Measurements from ENCODE around the gene PALLD. TPM values are rescaled to one million over a fixed set of nuclear protein-coding genes. Genes with fewer than 3 reads are reported as not detected.
A peak's percentile ranks its signal among the peaks of the same experiment; 100 is the strongest.

Gene PALLD
- total RNA-seq, 5 donors from 2014 or later (not counting 1 experiment from before 2014, with no cell fraction given): 0.56 to 1.9 (median 0.93) TPM

- peaks cover 8 to 14% (median 14%) of the 10 kb centered on the region in 3 donors for H3K4me1 Mint-ChIP-seq
- Histone ChIP-seq H3K27me3 (replicated peaks in 1 of 2; ENCODE audit: control insufficient read depth in 2 of 2, extremely low read depth in 1 of 2, insufficient read depth in 2 of 2, low read length in 1 of 2) (peaks cover 21 to 22% of the 10 kb centered on the region in 2 experiments), H3K36me3 (ENCODE audit: control insufficient read depth in 2 of 2, extremely low read depth in 1 of 2, insufficient read depth in 1 of 2, low read length in 1 of 2) (no peaks in the 10 kb centered on the region), H3K4me1 (ENCODE audit: control insufficient read depth in 1 of 2, extremely low read depth in 1 of 2, insufficient read depth in 2 of 2, low read length in 2 of 2) (peaks cover 6 to 7% of the 10 kb centered on the region in 2 experiments), H3K9me3 (no peaks in the 10 kb centered on the region), H3K4me3 (ENCODE audit: control insufficient read depth in 1 of 2, extremely low read depth in 1 of 2, low read length in 1 of 2) (peak overlapping the region in 1 of 2 donors; percentile 70), H3K27ac (ENCODE audit: low read length) (no peak overlapping the region)
- peaks cover 53 to 72% of the 10 kb centered on the region in 2 donors for H3K27me3 Mint-ChIP-seq
- DNase-seq (no peak), ATAC-seq (replicated peaks in 1 of 4) (peak in 1 of 4 experiments; percentile 35)
- H3K4me3 Mint-ChIP-seq: peak overlapping the region in 1 of 3 donors; percentile 42
- no peaks in the 10 kb centered on the region for H3K36me3 Mint-ChIP-seq
- ChIA-PET POLR2A (no interaction called here), CTCF (no interaction called here)
- WGBS (ENCODE audit: insufficient coverage): 3% methylated on average over 38 of the region's 55 CpGs
- no peak overlapping the region for H3K27ac Mint-ChIP-seq
- H3K9me3 Mint-ChIP-seq: no peaks in the 10 kb centered on the region
Measured at GRCh38 chr4:168631241-168632162, 134.7 kb downstream of the PALLD start.

- no peak overlapping the region for H3K27ac ChIP-seq (ENCODE audit: low read length)
- no peaks in the 10 kb centered on the region for H3K36me3 ChIP-seq (ENCODE audit: control insufficient read depth in 2 of 2, extremely low read depth in 1 of 2, insufficient read depth in 1 of 2, low read length in 1 of 2)
- peak overlapping the region in 1 of 3 donors; percentile 42 for H3K4me3 Mint-ChIP-seq
- WGBS (ENCODE audit: insufficient coverage): 0% methylated on average over 1 of the region's 6 CpGs
- no peak for ATAC-seq (replicated peaks in 1 of 4)
- H3K4me1 Mint-ChIP-seq: peaks cover 8 to 14% (median 14%) of the 10 kb centered on the region in 3 donors
- CTCF ChIA-PET: no interaction called here
- H3K9me3 Mint-ChIP-seq: no peaks in the 10 kb centered on the region
- H3K36me3 Mint-ChIP-seq: no peaks in the 10 kb centered on the region
- H3K9me3 ChIP-seq: no peaks in the 10 kb centered on the region
- no peak overlapping the region for H3K27ac Mint-ChIP-seq
- peak overlapping the region in 1 of 2 donors; percentile 70 for H3K4me3 ChIP-seq (ENCODE audit: control insufficient read depth in 1 of 2, extremely low read depth in 1 of 2, low read length in 1 of 2)
- H3K27me3 Mint-ChIP-seq: peaks cover 53 to 73% of the 10 kb centered on the region in 2 donors
- DNase-seq: no peak
- POLR2A ChIA-PET: no interaction called here
- peaks cover 6 to 7% of the 10 kb centered on the region in 2 experiments for H3K4me1 ChIP-seq (ENCODE audit: control insufficient read depth in 1 of 2, extremely low read depth in 1 of 2, insufficient read depth in 2 of 2, low read length in 2 of 2)
- peaks cover 21 to 22% of the 10 kb centered on the region in 2 experiments for H3K27me3 ChIP-seq (replicated peaks in 1 of 2; ENCODE audit: control insufficient read depth in 2 of 2, extremely low read depth in 1 of 2, insufficient read depth in 2 of 2, low read length in 1 of 2)
Measured at GRCh38 chr4:168632301-168632725, 135.5 kb downstream of the PALLD start.

GRCh38 chr4:168633064-168633463 is 136.2 kb downstream of the PALLD start:
- no peak overlapping the region for H3K4me3 ChIP-seq (ENCODE audit: control insufficient read depth in 1 of 2, extremely low read depth in 1 of 2, low read length in 1 of 2)
- H3K9me3 ChIP-seq: no peaks in the 10 kb centered on the region
- H3K27me3 ChIP-seq (replicated peaks in 1 of 2; ENCODE audit: control insufficient read depth in 2 of 2, extremely low read depth in 1 of 2, insufficient read depth in 2 of 2, low read length in 1 of 2): peaks cover 21 to 22% of the 10 kb centered on the region in 2 experiments
- Mint-ChIP-seq H3K4me1 (peaks cover 8 to 14% (median 14%) of the 10 kb centered on the region in 3 donors), H3K9me3 (no peaks in the 10 kb centered on the region), H3K27ac (no peak overlapping the region), H3K27me3 (peaks cover 53 to 73% of the 10 kb centered on the region in 2 donors), H3K36me3 (no peaks in the 10 kb centered on the region), H3K4me3 (no peak overlapping the region)
- ATAC-seq (replicated peaks in 1 of 4): no peak
- CTCF ChIA-PET: no interaction called here
- no peaks in the 10 kb centered on the region for H3K36me3 ChIP-seq (ENCODE audit: control insufficient read depth in 2 of 2, extremely low read depth in 1 of 2, insufficient read depth in 1 of 2, low read length in 1 of 2)
- H3K4me1 ChIP-seq (ENCODE audit: control insufficient read depth in 1 of 2, extremely low read depth in 1 of 2, insufficient read depth in 2 of 2, low read length in 2 of 2): peaks cover 6 to 7% of the 10 kb centered on the region in 2 experiments
- DNase-seq: no peak
- POLR2A ChIA-PET: no interaction called here
- 17% methylated on average over 1 of the region's 4 CpGs for WGBS (ENCODE audit: insufficient coverage)
- no peak overlapping the region for H3K27ac ChIP-seq (ENCODE audit: low read length)

- CTCF ChIA-PET: no interaction called here
- ATAC-seq (replicated peaks in 1 of 4) (no peak), DNase-seq (no peak)
- H3K4me1 Mint-ChIP-seq: peaks cover 8 to 14% (median 14%) of the 10 kb centered on the region in 3 donors
- Histone ChIP-seq H3K27ac (ENCODE audit: low read length) (no peak overlapping the region), H3K4me1 (ENCODE audit: control insufficient read depth in 1 of 2, extremely low read depth in 1 of 2, insufficient read depth in 2 of 2, low read length in 2 of 2) (peaks cover 6 to 7% of the 10 kb centered on the region in 2 experiments), H3K36me3 (ENCODE audit: control insufficient read depth in 2 of 2, extremely low read depth in 1 of 2, insufficient read depth in 1 of 2, low read length in 1 of 2) (no peaks in the 10 kb centered on the region), H3K9me3 (no peaks in the 10 kb centered on the region), H3K27me3 (replicated peaks in 1 of 2; ENCODE audit: control insufficient read depth in 2 of 2, extremely low read depth in 1 of 2, insufficient read depth in 2 of 2, low read length in 1 of 2) (peaks cover 21 to 22% of the 10 kb centered on the region in 2 experiments), H3K4me3 (ENCODE audit: control insufficient read depth in 1 of 2, extremely low read depth in 1 of 2, low read length in 1 of 2) (no peak overlapping the region)
- no peak overlapping the region for H3K27ac Mint-ChIP-seq
- peaks cover 50 to 69% of the 10 kb centered on the region in 2 donors for H3K27me3 Mint-ChIP-seq
- no peak overlapping the region for H3K4me3 Mint-ChIP-seq
- H3K9me3 Mint-ChIP-seq: no peaks in the 10 kb centered on the region
- no CpG with 5 or more reads among the region's 1 CpG for WGBS (ENCODE audit: insufficient coverage)
- no peaks in the 10 kb centered on the region for H3K36me3 Mint-ChIP-seq
- POLR2A ChIA-PET: no interaction called here
Measured at GRCh38 chr4:168633496-168633895, 136.6 kb downstream of the PALLD start.

GRCh38 chr4:168634276-168634802 is 137.5 kb downstream of the PALLD start:
- no peaks in the 10 kb centered on the region for H3K9me3 Mint-ChIP-seq
- WGBS (ENCODE audit: insufficient coverage): 0% methylated on average over 2 of the region's 11 CpGs
- peak in 4 of 35 experiments; percentile 2 for DNase-seq
- H3K4me1 ChIP-seq (ENCODE audit: control insufficient read depth in 1 of 2, extremely low read depth in 1 of 2, insufficient read depth in 2 of 2, low read length in 2 of 2): peaks cover 6 to 7% of the 10 kb centered on the region in 2 experiments
- no peak overlapping the region for H3K4me3 Mint-ChIP-seq
- H3K9me3 ChIP-seq: no peaks in the 10 kb centered on the region
- no peak overlapping the region for H3K27ac ChIP-seq (ENCODE audit: low read length)
- peaks cover 49 to 62% of the 10 kb centered on the region in 2 donors for H3K27me3 Mint-ChIP-seq
- no peak for ATAC-seq (replicated peaks in 1 of 4)
- H3K4me1 Mint-ChIP-seq: peaks cover 8 to 14% (median 14%) of the 10 kb centered on the region in 3 donors
- POLR2A ChIA-PET: no interaction called here
- no peak overlapping the region for H3K27ac Mint-ChIP-seq
- CTCF ChIA-PET: interaction anchor here in 1 of 2 donors (0.5 kb wide), 1 partner anchor 1262 kb away, joined by 4 read pairs; no protein-coding TSS in a partner anchor
- no peaks in the 10 kb centered on the region for H3K36me3 Mint-ChIP-seq
- peaks cover 17 to 22% of the 10 kb centered on the region in 2 experiments for H3K27me3 ChIP-seq (replicated peaks in 1 of 2; ENCODE audit: control insufficient read depth in 2 of 2, extremely low read depth in 1 of 2, insufficient read depth in 2 of 2, low read length in 1 of 2)
- H3K4me3 ChIP-seq (ENCODE audit: control insufficient read depth in 1 of 2, extremely low read depth in 1 of 2, low read length in 1 of 2): peak overlapping the region in 1 of 2 donors; percentile 5
- no peaks in the 10 kb centered on the region for H3K36me3 ChIP-seq (ENCODE audit: control insufficient read depth in 2 of 2, extremely low read depth in 1 of 2, insufficient read depth in 1 of 2, low read length in 1 of 2)

- H3K27ac ChIP-seq (ENCODE audit: low read length): no peak overlapping the region
- no peaks in the 10 kb centered on the region for H3K9me3 Mint-ChIP-seq
- WGBS (ENCODE audit: insufficient coverage): 77% methylated on average over 5 of the region's 5 CpGs
- no peak overlapping the region for H3K4me3 Mint-ChIP-seq
- POLR2A ChIA-PET: no interaction called here
- no peak overlapping the region for H3K27ac Mint-ChIP-seq
- H3K36me3 ChIP-seq (ENCODE audit: control insufficient read depth in 2 of 2, extremely low read depth in 1 of 2, insufficient read depth in 1 of 2, low read length in 1 of 2): no peaks in the 10 kb centered on the region
- H3K9me3 ChIP-seq: no peaks in the 10 kb centered on the region
- DNase-seq (no peak), ATAC-seq (replicated peaks in 1 of 4) (no peak)
- CTCF ChIA-PET: no interaction called here
- H3K27me3 Mint-ChIP-seq: peaks cover 38 to 46% of the 10 kb centered on the region in 2 donors
- H3K36me3 Mint-ChIP-seq: no peaks in the 10 kb centered on the region
- H3K4me1 Mint-ChIP-seq: peaks cover 8 to 11% (median 9%) of the 10 kb centered on the region in 3 donors
- H3K4me3 ChIP-seq (ENCODE audit: control insufficient read depth in 1 of 2, extremely low read depth in 1 of 2, low read length in 1 of 2): no peak overlapping the region
- H3K27me3 ChIP-seq (replicated peaks in 1 of 2; ENCODE audit: control insufficient read depth in 2 of 2, extremely low read depth in 1 of 2, insufficient read depth in 2 of 2, low read length in 1 of 2): peaks cover 16 to 17% of the 10 kb centered on the region in 2 experiments
- H3K4me1 ChIP-seq (ENCODE audit: control insufficient read depth in 1 of 2, extremely low read depth in 1 of 2, insufficient read depth in 2 of 2, low read length in 2 of 2): peaks cover 6 to 7% of the 10 kb centered on the region in 2 experiments
Measured at GRCh38 chr4:168636040-168636439, 139.2 kb downstream of the PALLD start.
